HG03521 (cell line): ENCODE results near the gene TKTL1.

Experiments used
- ATAC-seq: cut with Tn5 transposase; IDR thresholded peaks from one replicate; pipeline ENCODE4 v1.9.1; 2021; ENCODE audit warnings: mild to moderate bottlenecking, moderate library complexity; ENCODE audit not compliant: unreplicated experiment

TKTL1 gene

GRCh38 chrX:154359362-154360154, 64.0 kb downstream of the TKTL1 start:
- no peak for ATAC-seq

GRCh38 chrX:154360155-154360713, 64.6 kb downstream of the TKTL1 start:
- ATAC-seq: no peak

GRCh38 chrX:154362085-154362742, 66.6 kb downstream of the TKTL1 start:
- no peak for ATAC-seq

GRCh38 chrX:154363706-154364439, 68.3 kb downstream of the TKTL1 start:
- no peak for ATAC-seq

- ATAC-seq: no peak
Measured at GRCh38 chrX:154365052-154365600, 69.5 kb downstream of the TKTL1 start.

GRCh38 chrX:154365997-154366665, 70.5 kb downstream of the TKTL1 start:
- no peak for ATAC-seq

- ATAC-seq: no peak
Measured at GRCh38 chrX:154366666-154367055, 71.1 kb downstream of the TKTL1 start.

- ATAC-seq: no peak
Measured at GRCh38 chrX:154367474-154368308, 72.1 kb downstream of the TKTL1 start.

- no peak for ATAC-seq
Measured at GRCh38 chrX:154368630-154369448, 73.2 kb downstream of the TKTL1 start.

GRCh38 chrX:154369449-154370299, 74.1 kb downstream of the TKTL1 start:
- no peak for ATAC-seq

- ATAC-seq: no peak
Measured at GRCh38 chrX:154370300-154371016, 74.9 kb downstream of the TKTL1 start.

- ATAC-seq: peak; percentile 62
Measured at GRCh38 chrX:154371017-154371788, 75.6 kb downstream of the TKTL1 start.

GRCh38 chrX:154371789-154372300, 76.2 kb downstream of the TKTL1 start:
- no peak for ATAC-seq

GRCh38 chrX:154372612-154373022, 77.0 kb downstream of the TKTL1 start:
- no peak for ATAC-seq

GRCh38 chrX:154373340-154374306, 78.0 kb downstream of the TKTL1 start:
- ATAC-seq: no peak
